K562 (cell line): ENCODE data around the gene DYNC2LI1. TPM values are rescaled to one million over a fixed set of nuclear protein-coding genes. Genes with fewer than 3 reads are reported as not detected.

Experiments
- ARNT ChIP-seq, 2 experiments: fragments of 450-650 bp; IDR thresholded peaks; 2 replicates each; pipeline ENCODE4 v1.6.1; 2016; ENCODE audit warnings: mild to moderate bottlenecking in 1 of 2
- NR2C1 ChIP-seq, 2 experiments: fragments of 450-650 bp; IDR thresholded peaks; 2 replicates each; pipeline ENCODE4 v1.6.1; 2017; ENCODE audit warnings: mild to moderate bottlenecking in 2 of 2, antibody characterized with exemption in 1 of 2, inconsistent platforms in 1 of 2, missing compliant biosample characterization in 1 of 2, missing genetic modification characterization in 1 of 2
- polyA plus RNA-seq, 8 experiments: library from polyadenylated mRNA; depleted of rRNA in 4 of 8; stranded (reverse) in 5 of 8; unstranded in 3 of 8; fragments of >200 nt; fragmentation: Nextera tagmentation in 2 of 8; fragmentation: Illumina TruSeq in 1 of 8; extraction: Ambion mirVana in 2 of 8; extraction: Trizol in 1 of 8; gene quantifications; 2 replicates each; pipeline versions ENCODE4 v1.2.1 to v1.2.3, GENCODE V29; 2011 to 2014; ENCODE audit warnings: inconsistent platforms in 1 of 8, missing spikeins in 1 of 8
- total RNA-seq, 7 experiments: library from RNA; depleted of rRNA in 6 of 7; stranded (reverse); fragments of >200 nt in 6 of 7; fragmentation: Illumina TruSeq in 2 of 7; extraction: Trizol in 2 of 7; gene quantifications; 2 replicates each; pipeline versions ENCODE4 v1.2.1 to v1.2.3, GENCODE V29; 2011 to 2021; ENCODE audit warnings: low replicate concordance in 1 of 7
- TF ChIP-seq, protein P1 (sequence below), 2 experiments: fragments of 450-650 bp; IDR thresholded peaks; 2 replicates each; pipeline ENCODE4 v1.6.1; 2016; ENCODE audit warnings: mild to moderate bottlenecking in 2 of 2, borderline replicate concordance in 1 of 2, low read depth in 1 of 2, moderate library complexity in 1 of 2

DYNC2LI1 gene
- total and polyA plus RNA-seq, 9 of the 15 experiments (the other 6 are each of a cell fraction or from before 2014, with no cell fraction given) = 12.5 to 42.2 (median 25.8) TPM

- TF ChIP-seq, protein P1, sequence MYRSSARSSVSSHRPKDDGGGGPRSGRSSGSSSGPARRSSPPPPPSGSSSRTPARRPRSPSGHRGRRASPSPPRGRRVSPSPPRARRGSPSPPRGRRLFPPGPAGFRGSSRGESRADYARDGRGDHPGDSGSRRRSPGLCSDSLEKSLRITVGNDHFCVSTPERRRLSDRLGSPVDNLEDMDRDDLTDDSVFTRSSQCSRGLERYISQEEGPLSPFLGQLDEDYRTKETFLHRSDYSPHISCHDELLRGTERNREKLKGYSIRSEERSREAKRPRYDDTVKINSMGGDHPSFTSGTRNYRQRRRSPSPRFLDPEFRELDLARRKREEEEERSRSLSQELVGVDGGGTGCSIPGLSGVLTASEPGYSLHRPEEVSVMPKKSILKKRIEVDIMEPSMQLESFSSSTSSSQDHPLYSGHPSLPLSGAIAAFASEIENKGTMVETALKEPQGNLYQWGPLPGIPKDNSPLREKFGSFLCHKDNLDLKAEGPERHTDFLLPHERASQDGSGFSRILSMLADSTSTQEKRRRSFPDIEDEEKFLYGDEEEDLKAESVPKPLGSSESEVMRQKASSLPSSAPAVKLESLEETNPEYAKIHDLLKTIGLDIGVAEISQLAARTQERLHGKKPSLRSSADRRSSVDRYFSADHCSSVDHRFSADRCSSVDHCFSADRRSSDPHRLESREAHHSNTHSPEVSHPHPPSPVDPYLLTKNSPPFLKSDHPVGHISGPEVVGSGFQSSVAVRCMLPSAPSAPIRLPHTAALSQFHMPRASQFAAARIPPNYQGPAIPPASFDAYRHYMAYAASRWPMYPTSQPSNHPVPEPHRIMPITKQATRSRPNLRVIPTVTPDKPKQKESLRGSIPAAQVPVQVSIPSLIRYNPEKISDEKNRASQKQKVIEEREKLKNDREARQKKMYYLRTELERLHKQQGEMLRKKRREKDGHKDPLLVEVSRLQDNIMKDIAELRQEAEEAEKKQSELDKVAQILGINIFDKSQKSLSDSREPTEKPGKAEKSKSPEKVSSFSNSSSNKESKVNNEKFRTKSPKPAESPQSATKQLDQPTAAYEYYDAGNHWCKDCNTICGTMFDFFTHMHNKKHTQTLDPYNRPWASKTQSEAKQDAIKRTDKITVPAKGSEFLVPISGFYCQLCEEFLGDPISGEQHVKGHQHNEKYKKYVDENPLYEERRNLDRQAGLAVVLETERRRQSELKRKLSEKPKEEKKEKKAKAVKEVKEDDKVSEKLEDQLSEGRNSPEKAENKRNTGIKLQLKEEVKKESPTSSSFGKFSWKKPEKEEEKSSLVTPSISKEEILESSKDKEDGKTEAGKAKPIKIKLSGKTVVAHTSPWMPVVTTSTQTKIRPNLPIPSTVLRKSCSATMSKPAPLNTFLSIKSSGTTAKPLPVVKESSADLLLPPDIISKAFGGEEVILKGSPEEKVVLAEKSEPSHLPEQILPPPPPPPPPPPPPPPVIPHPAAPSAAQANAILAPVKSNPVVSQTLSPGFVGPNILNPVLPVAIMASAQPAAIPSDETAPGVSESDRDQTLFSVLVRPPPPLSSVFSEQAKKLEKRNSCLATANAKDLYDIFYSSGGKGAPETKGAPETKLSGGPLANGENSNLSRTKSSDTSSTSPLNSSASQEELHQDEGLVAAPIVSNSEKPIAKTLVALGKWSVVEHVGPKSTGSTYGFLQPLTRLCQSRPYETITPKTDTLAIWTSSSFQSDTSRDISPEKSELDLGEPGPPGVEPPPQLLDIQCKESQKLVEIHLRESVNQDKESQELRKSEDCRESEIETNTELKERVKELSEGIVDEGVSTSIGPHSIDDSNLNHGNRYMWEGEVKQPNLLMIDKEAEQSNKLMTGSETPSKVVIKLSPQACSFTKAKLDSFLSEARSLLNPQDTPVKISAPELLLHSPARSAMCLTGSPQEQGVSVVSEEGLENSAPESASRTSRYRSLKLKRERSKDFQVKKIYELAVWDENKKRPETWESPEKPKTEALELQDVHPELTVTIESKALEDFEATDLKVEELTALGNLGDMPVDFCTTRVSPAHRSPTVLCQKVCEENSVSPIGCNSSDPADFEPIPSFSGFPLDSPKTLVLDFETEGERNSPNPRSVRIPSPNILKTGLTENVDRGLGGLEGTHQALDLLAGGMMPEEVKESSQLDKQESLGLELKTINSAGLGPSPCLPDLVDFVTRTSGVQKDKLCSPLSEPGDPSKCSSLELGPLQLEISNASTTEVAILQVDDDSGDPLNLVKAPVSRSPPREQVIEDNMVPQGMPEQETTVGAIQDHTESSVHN (IDR thresholded peaks at IDR 0.05; ENCODE audit: borderline replicate concordance in 1 of 2, low read depth in 1 of 2) = no peak
- TF ChIP-seq NR2C1 (IDR thresholded peaks at IDR 0.05) (no peak), NR2C1 (tag; IDR thresholded peaks at IDR 0.05) (no peak), ARNT (IDR thresholded peaks at IDR 0.05) (no peak)
These were observed 15.1 kb upstream of the DYNC2LI1 start (continued) for GRCh38 chr2:43758739-43759138.
